HG03460 (cell line): ENCODE data around the gene MGAT5B.

Experiments
- ATAC-seq: cut with Tn5 transposase; IDR thresholded peaks from one replicate; pipeline ENCODE4 v1.9.1; 2021; ENCODE audit not compliant: unreplicated experiment

The MGAT5B gene

GRCh38 chr17:76878568-76878967 is 10.4 kb downstream of the MGAT5B start:
- ATAC-seq = no peak

GRCh38 chr17:76879254-76879653 is 11.1 kb downstream of the MGAT5B start:
- no peak for ATAC-seq

- ATAC-seq = no peak
These were observed 11.5 kb downstream of the MGAT5B start for GRCh38 chr17:76879691-76880090.

- ATAC-seq = no peak
These were observed 12.1 kb downstream of the MGAT5B start for GRCh38 chr17:76880268-76880667.

- no peak for ATAC-seq
These were observed 12.8 kb downstream of the MGAT5B start for GRCh38 chr17:76880971-76881370.

GRCh38 chr17:76881408-76881807 is 13.2 kb downstream of the MGAT5B start:
- no peak for ATAC-seq

- no peak for ATAC-seq
These were observed 13.8 kb downstream of the MGAT5B start for GRCh38 chr17:76881966-76882365.

- no peak for ATAC-seq
These were observed 15.7 kb downstream of the MGAT5B start for GRCh38 chr17:76883744-76884525.

GRCh38 chr17:76884995-76885893 is 17.0 kb downstream of the MGAT5B start:
- no peak for ATAC-seq

GRCh38 chr17:76885894-76886290 is 17.7 kb downstream of the MGAT5B start:
- no peak for ATAC-seq

- ATAC-seq = no peak
These were observed 18.2 kb downstream of the MGAT5B start for GRCh38 chr17:76886395-76886794.

- ATAC-seq = no peak
These were observed 19.6 kb downstream of the MGAT5B start for GRCh38 chr17:76887802-76888201.

GRCh38 chr17:76888661-76889060 is 20.5 kb downstream of the MGAT5B start:
- no peak for ATAC-seq

- no peak for ATAC-seq
These were observed 21.1 kb downstream of the MGAT5B start for GRCh38 chr17:76889323-76889722.

- no peak for ATAC-seq
These were observed 24.1 kb downstream of the MGAT5B start for GRCh38 chr17:76892329-76892728.

GRCh38 chr17:76893623-76894334 is 25.6 kb downstream of the MGAT5B start:
- ATAC-seq = no peak

- ATAC-seq = no peak
These were observed 26.6 kb downstream of the MGAT5B start for GRCh38 chr17:76894842-76895241.

GRCh38 chr17:76897023-76897422 is 28.8 kb downstream of the MGAT5B start:
- ATAC-seq = no peak

GRCh38 chr17:76899414-76899813 is 31.2 kb downstream of the MGAT5B start:
- no peak for ATAC-seq

- ATAC-seq = no peak
These were observed 32.5 kb downstream of the MGAT5B start for GRCh38 chr17:76900723-76901122.

GRCh38 chr17:76901542-76902197 is 33.5 kb downstream of the MGAT5B start:
- ATAC-seq = no peak
